ENCODE data around the gene RABGAP1.

The RABGAP1 gene

GRCh38 chr9:123011380-123011779, 70.6 kb downstream of the RABGAP1 start:
- DNase-seq: no peak

GRCh38 chr9:123011878-123012528, 71.2 kb downstream of the RABGAP1 start:
- no peak for DNase-seq

- DNase-seq: no peak
These were observed 75.8 kb downstream of the RABGAP1 start for GRCh38 chr9:123016631-123017030.

GRCh38 chr9:123020796-123021195, 80.0 kb downstream of the RABGAP1 start:
- no peak for DNase-seq

GRCh38 chr9:123026425-123026824, 85.6 kb downstream of the RABGAP1 start:
- no peak for DNase-seq

- DNase-seq: no peak
These were observed 86.7 kb downstream of the RABGAP1 start for GRCh38 chr9:123027517-123027916.

GRCh38 chr9:123028136-123028535, 87.3 kb downstream of the RABGAP1 start:
- no peak for DNase-seq

- DNase-seq: no peak
These were observed 88.2 kb downstream of the RABGAP1 start for GRCh38 chr9:123028973-123029372.

GRCh38 chr9:123031963-123032362, 91.1 kb downstream of the RABGAP1 start:
- no peak for DNase-seq

GRCh38 chr9:123033352-123033751, 92.5 kb downstream of the RABGAP1 start, which contains the start of gene GPR21:
TSS of gene GPR21 (plus strand) at chr9:123033667. CDS start at chr9:123034567, 900 bp downstream.
- DNase-seq: no peak

GRCh38 chr9:123033864-123034601, 93.2 kb downstream of the RABGAP1 start:
- no peak for DNase-seq

- no peak for DNase-seq
These were observed 94.2 kb downstream of the RABGAP1 start for GRCh38 chr9:123034881-123035510.

GRCh38 chr9:123035791-123036190, 95.0 kb downstream of the RABGAP1 start:
- no peak for DNase-seq

GRCh38 chr9:123036893-123037545, 96.2 kb downstream of the RABGAP1 start:
- no peak for DNase-seq

GRCh38 chr9:123039617-123040219, 98.9 kb downstream of the RABGAP1 start:
- DNase-seq: no peak

GRCh38 chr9:123040801-123041200, 100.0 kb downstream of the RABGAP1 start:
- DNase-seq: no peak

GRCh38 chr9:123041489-123041888, 100.7 kb downstream of the RABGAP1 start:
- DNase-seq: no peak

- no peak for DNase-seq
These were observed 102.5 kb downstream of the RABGAP1 start for GRCh38 chr9:123043081-123043939.

- no peak for DNase-seq
These were observed 103.8 kb downstream of the RABGAP1 start for GRCh38 chr9:123044586-123044985.

- DNase-seq: no peak
These were observed 105.8 kb downstream of the RABGAP1 start for GRCh38 chr9:123046406-123047195.

GRCh38 chr9:123048748-123049147, 107.9 kb downstream of the RABGAP1 start:
- no peak for DNase-seq

Data from activated CD8-positive, alpha-beta memory T cell treated with anti-CD3 and anti-CD28 coated beads for 24 hours (primary cell).